Measurements from ENCODE around the gene ZSWIM9.

ZSWIM9 gene

GRCh38 chr19:48221628-48222027, 51.1 kb downstream of the ZSWIM9 start:
- TF ChIP-seq, protein P1, sequence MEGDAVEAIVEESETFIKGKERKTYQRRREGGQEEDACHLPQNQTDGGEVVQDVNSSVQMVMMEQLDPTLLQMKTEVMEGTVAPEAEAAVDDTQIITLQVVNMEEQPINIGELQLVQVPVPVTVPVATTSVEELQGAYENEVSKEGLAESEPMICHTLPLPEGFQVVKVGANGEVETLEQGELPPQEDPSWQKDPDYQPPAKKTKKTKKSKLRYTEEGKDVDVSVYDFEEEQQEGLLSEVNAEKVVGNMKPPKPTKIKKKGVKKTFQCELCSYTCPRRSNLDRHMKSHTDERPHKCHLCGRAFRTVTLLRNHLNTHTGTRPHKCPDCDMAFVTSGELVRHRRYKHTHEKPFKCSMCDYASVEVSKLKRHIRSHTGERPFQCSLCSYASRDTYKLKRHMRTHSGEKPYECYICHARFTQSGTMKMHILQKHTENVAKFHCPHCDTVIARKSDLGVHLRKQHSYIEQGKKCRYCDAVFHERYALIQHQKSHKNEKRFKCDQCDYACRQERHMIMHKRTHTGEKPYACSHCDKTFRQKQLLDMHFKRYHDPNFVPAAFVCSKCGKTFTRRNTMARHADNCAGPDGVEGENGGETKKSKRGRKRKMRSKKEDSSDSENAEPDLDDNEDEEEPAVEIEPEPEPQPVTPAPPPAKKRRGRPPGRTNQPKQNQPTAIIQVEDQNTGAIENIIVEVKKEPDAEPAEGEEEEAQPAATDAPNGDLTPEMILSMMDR (IDR thresholded peaks at IDR 0.05; ENCODE audit: low read depth, low read length, poor library complexity, severe bottlenecking), result no peak
- TF ChIP-seq EZH2phosphoT487 (IDR thresholded peaks at IDR 0.05; ENCODE audit: borderline replicate concordance, low read length), result no peak
- Histone ChIP-seq H3K9me2 (replicated peaks; ENCODE audit: control insufficient read depth, low read length) (no peaks in the 10 kb centered on the region), H3K4me3 (ENCODE audit: low read length) (no peak overlapping the region), H3K9me3 (ENCODE audit: control insufficient read depth, insufficient read depth, low read length) (no peaks in the 10 kb centered on the region), H3K27ac (ENCODE audit: low read depth, low read length) (no peak overlapping the region), H4K20me1 (ENCODE audit: control insufficient read depth, insufficient read depth, low read depth, low read length) (no peaks in the 10 kb centered on the region), H3F3A (ENCODE audit: control insufficient read depth, insufficient read depth) (no peaks in the 10 kb centered on the region), H3K36me3 (ENCODE audit: control insufficient read depth, low read length) (peaks cover 35% of the 10 kb centered on the region), H3K79me2 (ENCODE audit: control insufficient read depth, low read length) (no peaks in the 10 kb centered on the region), H3K4me1 (ENCODE audit: control insufficient read depth, low read length) (no peaks in the 10 kb centered on the region), H3K27me3 (ENCODE audit: control insufficient read depth, low read length) (no peaks in the 10 kb centered on the region), H3K4me2 (ENCODE audit: low read length) (no peak overlapping the region)

GRCh38 chr19:48230555-48231129, 60.2 kb downstream of the ZSWIM9 start:
- Histone ChIP-seq H3K27ac (ENCODE audit: low read depth, low read length) (no peak overlapping the region), H3K36me3 (ENCODE audit: control insufficient read depth, low read length) (peaks cover 80% of the 10 kb centered on the region), H3K79me2 (ENCODE audit: control insufficient read depth, low read length) (no peaks in the 10 kb centered on the region), H4K20me1 (ENCODE audit: control insufficient read depth, insufficient read depth, low read depth, low read length) (no peaks in the 10 kb centered on the region), H3K4me3 (ENCODE audit: low read length) (no peak overlapping the region), H3K9me2 (replicated peaks; ENCODE audit: control insufficient read depth, low read length) (no peaks in the 10 kb centered on the region), H3K4me2 (ENCODE audit: low read length) (no peak overlapping the region), H3K4me1 (ENCODE audit: control insufficient read depth, low read length) (no peaks in the 10 kb centered on the region), H3F3A (ENCODE audit: control insufficient read depth, insufficient read depth) (no peaks in the 10 kb centered on the region), H3K9me3 (ENCODE audit: control insufficient read depth, insufficient read depth, low read length) (no peaks in the 10 kb centered on the region), H3K27me3 (ENCODE audit: control insufficient read depth, low read length) (no peaks in the 10 kb centered on the region)
- TF ChIP-seq EZH2phosphoT487 (IDR thresholded peaks at IDR 0.05; ENCODE audit: borderline replicate concordance, low read length), result no peak
- TF ChIP-seq, protein P1 (IDR thresholded peaks at IDR 0.05; ENCODE audit: low read depth, low read length, poor library complexity, severe bottlenecking), result no peak

DNA sequence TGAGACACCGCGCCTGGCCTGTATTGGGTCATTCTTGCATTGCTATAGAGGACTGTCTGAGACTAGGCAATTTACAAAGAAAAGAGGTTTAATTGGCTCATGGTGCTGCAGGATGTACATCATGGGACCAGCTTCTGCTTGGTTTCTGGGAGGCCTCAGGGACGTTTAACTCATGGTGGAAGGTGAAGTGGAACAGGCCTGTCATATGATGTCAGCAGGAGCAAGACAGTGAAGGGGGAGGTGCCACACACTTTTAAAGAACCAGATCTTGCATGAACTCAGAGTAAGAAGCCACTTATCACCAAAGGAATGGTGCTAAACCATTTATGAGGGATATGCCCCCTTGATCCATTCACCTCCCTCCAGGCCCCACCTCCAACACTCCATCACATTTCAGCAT, 66.6 kb downstream of the ZSWIM9 start:
- Histone ChIP-seq H3K4me2 (ENCODE audit: low read length) (no peak overlapping the region), H3K4me1 (ENCODE audit: control insufficient read depth, low read length) (peaks cover 4% of the 10 kb centered on the region; the same call in 1 of the 2 replicates), H3K9me2 (replicated peaks; ENCODE audit: control insufficient read depth, low read length) (no peaks in the 10 kb centered on the region), H3K79me2 (ENCODE audit: control insufficient read depth, low read length) (peaks cover 4% of the 10 kb centered on the region; the same call in 1 of the 2 replicates), H4K20me1 (ENCODE audit: control insufficient read depth, insufficient read depth, low read depth, low read length) (no peaks in the 10 kb centered on the region), H3K27me3 (ENCODE audit: control insufficient read depth, low read length) (no peaks in the 10 kb centered on the region), H3K4me3 (ENCODE audit: low read length) (no peak overlapping the region), H3K9me3 (ENCODE audit: control insufficient read depth, insufficient read depth, low read length) (no peaks in the 10 kb centered on the region), H3F3A (ENCODE audit: control insufficient read depth, insufficient read depth) (no peaks in the 10 kb centered on the region; the same call in 1 of the 2 replicates), H3K36me3 (ENCODE audit: control insufficient read depth, low read length) (peaks cover 71% of the 10 kb centered on the region), H3K27ac (ENCODE audit: low read depth, low read length) (no peak overlapping the region)
- no peak for TF ChIP-seq EZH2phosphoT487 (IDR thresholded peaks at IDR 0.05; ENCODE audit: borderline replicate concordance, low read length)
- TF ChIP-seq, protein P1 (IDR thresholded peaks at IDR 0.05; ENCODE audit: low read depth, low read length, poor library complexity, severe bottlenecking), result no peak

Measured in DOHH2 (cell line).